ENCODE measurements around the gene UBTD1.
"Not testable (repeated sequence)": the region's sequence is repeated elsewhere in the genome, so short reads cannot be mapped to it uniquely, and the experiment has no call there.

UBTD1 gene

GRCh38 chr10:97515271-97515978 lies 16.7 kb downstream of the UBTD1 start:
- DNase-seq (ENCODE audit: low read depth): no peak

DNA sequence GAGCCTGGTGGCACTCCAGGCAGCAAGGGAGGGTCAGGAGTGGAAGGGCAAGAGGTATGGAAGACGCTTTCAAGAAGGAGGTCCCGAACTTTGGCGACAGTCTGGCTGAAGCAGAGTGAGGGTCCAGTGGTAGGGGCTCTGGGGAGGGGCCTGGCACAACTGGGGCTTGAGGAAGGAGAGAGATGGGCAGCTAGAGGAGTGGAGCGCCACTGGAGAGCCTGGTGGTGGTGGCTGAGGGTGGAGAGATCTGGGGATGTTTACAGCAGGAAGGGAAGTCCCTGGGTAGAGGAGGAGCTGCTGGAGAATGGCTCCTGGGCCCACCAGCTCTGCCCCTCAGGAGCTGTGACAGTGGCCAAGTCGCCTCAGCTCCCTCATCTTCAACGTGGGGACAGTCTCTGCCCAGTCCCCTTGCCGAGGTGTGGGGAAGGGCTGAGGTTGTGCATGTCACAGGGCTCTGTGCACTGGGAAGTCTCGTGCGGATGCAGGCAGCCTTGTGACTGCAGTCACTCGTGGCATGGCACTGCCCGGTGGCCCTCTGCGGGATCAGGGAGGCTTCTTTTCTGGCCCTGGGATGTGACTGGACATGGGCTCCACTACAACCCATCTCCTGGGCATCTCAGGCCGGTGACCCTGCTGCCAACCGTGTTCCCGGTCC lies 18.5 kb downstream of the UBTD1 start:
- DNase-seq (ENCODE audit: low read depth): no peak

DNA sequence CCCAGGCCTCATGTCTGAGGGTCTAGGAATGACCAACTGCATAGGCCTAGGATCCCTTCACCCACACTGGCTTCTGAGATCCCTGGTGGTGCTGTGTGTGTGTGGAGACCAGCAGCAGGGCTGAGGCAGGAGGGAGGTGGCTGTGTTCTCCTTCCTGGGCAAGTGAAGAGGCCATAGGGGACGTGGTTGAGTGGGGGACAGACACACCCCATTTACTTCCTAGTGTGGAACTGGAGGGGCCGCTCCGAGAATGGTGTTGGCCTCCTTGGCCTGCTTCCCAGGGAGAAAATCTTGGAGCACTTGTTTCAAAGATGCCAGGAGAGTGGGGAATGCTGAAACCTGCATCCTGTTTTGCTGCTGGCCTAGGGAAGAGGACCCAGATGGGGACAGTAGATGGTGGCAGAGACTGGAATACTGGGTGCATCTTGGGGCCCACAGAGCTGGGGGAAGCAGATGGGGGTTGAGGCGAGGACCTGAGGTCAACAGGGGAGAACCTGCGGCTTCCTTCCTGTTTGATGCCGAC lies 19.1 kb downstream of the UBTD1 start:
- DNase-seq (ENCODE audit: low read depth): no peak

GRCh38 chr10:97518301-97519043 lies 19.7 kb downstream of the UBTD1 start:
- no peak for DNase-seq (ENCODE audit: low read depth)

DNA sequence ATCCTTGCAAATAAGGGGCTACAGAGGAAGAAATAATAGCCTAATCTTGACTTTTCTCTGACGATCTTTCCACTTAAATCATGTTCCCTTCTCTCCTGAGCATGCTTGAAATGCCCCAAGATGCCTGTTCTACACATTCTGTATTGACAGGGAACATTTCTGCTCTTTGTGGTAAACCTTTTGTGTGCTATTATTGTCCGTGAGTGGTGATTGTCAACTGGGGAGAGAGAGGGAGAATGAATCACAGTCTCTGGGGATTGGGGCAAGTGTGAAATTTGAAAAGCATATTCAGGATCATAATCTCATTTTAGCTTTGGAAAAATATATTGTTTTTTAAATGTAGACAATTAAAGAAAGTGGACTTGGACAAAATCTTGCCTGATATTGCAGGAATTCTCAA lies 20.6 kb downstream of the UBTD1 start:
- no peak for DNase-seq (ENCODE audit: low read depth)

DNA sequence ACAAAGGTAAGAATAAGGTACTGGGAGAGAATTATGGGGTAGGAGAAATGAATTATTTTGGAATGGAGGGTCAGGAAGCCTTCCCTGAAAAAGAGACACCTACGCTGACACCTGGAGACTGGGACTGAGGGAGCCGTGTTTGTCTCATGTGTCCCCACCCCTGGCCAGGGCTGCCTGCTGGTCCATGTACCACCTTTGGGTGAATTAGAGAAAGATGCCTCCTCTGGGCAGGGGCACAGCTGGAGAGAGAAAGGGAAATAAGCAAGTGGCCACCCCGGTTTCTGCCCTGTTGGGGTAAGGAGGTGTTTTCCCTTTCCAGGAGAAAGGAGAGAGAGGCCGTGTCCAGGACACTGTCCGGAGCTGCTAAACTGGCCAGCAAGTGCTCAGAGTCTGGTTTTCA lies 21.8 kb downstream of the UBTD1 start:
- no peak for DNase-seq (ENCODE audit: low read depth)

DNA sequence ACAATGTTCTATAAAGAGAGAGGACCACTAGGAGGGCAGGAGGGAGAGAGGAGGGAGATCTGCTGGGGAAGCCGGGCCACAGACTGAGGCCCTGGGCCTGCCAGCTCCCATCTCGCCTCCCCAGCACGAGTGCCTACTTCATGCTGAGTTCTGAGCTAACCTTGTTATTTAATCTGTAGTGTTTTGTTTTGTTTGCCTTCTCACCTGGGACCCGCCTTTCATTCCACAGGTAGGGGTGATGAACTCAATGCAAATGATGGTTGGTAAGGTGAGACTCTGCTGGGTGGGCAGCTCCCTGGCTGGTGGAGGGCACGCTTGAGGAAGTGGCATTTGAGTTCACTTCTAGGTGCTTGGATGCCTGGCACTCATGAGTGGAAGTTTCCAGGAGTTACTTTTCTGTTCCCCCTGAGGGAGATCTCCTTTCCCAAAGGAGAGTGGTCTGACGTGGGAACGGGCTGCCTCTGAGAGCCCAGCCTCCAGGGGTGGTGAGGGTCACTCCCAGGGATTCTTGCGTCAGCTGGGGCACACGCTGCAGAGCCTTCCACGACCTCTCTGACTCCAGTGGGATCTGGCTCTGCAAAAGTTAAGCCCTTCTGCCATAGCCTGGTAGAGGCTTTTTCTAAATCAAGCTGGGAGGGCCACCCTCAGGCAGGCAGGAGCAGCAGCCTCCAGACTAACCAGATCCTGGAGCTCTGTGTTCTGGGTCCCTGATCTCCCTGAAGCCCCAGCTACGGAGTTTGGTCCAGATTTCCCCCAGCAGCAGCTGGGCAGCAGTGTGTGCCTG lies 22.4 kb downstream of the UBTD1 start:
- no peak for DNase-seq (ENCODE audit: low read depth)

- no peak for DNase-seq (ENCODE audit: low read depth)
Measured at GRCh38 chr10:97522071-97522470, 23.3 kb downstream of the UBTD1 start.

GRCh38 chr10:97522937-97523336 lies 24.2 kb downstream of the UBTD1 start:
- no peak for DNase-seq (ENCODE audit: low read depth)

DNA sequence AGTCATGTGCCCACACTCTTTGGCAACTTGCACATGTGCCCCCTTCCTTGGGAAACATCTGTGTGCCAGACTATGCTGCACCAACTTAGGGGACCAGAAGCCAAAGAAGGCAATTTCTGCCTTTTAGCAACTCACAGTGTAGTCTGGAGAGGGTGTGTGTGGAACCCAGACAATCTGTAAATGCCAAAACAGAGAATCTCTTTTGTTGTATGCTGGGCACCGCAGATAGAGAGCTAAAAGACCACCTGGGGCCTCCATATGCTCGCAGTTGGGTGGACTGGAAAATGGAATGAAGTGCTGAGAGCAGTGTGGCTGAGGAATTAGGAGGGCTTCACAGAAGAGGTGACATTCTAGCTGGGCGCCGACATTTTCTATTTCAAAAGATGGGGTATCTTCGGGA lies 26.4 kb downstream of the UBTD1 start:
- no peak for DNase-seq (ENCODE audit: low read depth)

DNA sequence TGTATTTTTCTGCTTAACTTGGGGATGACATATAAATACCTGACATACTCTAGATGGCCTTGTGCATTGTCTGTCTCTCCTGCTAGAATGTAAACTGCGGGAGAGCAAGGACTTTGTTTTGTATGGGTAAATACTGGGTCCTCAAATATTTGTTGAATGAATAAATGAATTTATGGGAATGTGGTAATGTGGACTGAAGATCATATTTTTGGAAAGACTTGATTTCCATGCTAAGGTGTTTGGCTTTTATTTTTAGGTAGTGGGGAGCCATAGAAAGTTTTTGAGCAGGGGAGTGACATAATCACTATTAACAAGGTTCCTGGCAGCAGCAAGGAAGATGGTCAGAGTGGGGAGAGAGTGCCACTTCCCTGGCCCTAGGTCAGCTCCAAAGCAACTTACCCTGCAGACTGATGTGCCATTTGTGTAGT lies 27.0 kb downstream of the UBTD1 start:
- no peak for DNase-seq (ENCODE audit: low read depth)

GRCh38 chr10:97528876-97529275 lies 30.2 kb downstream of the UBTD1 start:
- DNase-seq (ENCODE audit: low read depth): not testable (repeated sequence)

- DNase-seq (ENCODE audit: low read depth): no peak
Measured at GRCh38 chr10:97529685-97530465, 31.2 kb downstream of the UBTD1 start.

DNA sequence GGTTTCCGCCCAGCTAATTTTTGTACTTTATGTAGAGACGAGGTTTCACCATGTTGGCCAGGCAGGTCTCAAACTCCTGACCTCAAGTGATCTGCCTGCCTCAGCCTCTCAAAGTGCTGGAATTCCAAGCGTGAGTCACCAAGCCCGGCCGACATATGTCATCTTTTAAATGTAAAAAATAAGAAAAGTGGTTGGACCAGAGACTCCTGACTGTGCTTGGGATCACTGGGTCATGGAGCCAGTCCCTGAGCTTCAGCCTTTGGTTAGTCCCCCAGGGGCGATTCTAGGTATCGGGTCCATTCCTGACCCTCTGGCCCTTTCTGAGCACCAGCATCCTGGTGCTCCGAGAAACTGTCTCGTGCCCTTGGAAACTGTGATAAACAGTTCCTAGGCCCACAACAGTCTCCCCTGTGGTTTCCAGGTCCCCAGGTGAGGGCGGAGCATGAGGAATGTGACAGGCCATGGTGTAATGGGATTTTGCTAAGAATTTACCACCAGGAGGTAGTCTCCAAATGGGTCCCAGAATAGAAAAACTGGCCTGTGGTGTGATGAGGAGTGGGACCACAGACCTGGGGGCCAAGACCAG lies 32.8 kb downstream of the UBTD1 start:
- no peak for DNase-seq (ENCODE audit: low read depth)

- DNase-seq (ENCODE audit: low read depth): no peak
Measured at GRCh38 chr10:97532935-97533671, 34.4 kb downstream of the UBTD1 start.

- DNase-seq (ENCODE audit: low read depth): no peak
Measured at GRCh38 chr10:97533888-97534287, 35.2 kb downstream of the UBTD1 start.

- peak; percentile 16 for DNase-seq (ENCODE audit: low read depth)
Measured at GRCh38 chr10:97534746-97535367, 36.1 kb downstream of the UBTD1 start.

- DNase-seq (ENCODE audit: low read depth): no peak
Measured at GRCh38 chr10:97537186-97537869, 38.6 kb downstream of the UBTD1 start.

- DNase-seq (ENCODE audit: low read depth): no peak
Measured at GRCh38 chr10:97538411-97538810, 39.7 kb downstream of the UBTD1 start.
